HG03354 (cell line): ENCODE measurements around the gene PLEKHB2.
A peak's percentile ranks its signal among the peaks of the same experiment; 100 is the strongest.
"Not testable (repeated sequence)": the region's sequence is repeated elsewhere in the genome, so short reads cannot be mapped to it uniquely, and the experiment has no call there.

Experiments used
- ATAC-seq: cut with Tn5 transposase; IDR thresholded peaks from one replicate; pipeline ENCODE4 v1.9.1; 2021; ENCODE audit warnings: mild to moderate bottlenecking; ENCODE audit not compliant: unreplicated experiment, poor library complexity, severe bottlenecking

The PLEKHB2 gene

DNA sequence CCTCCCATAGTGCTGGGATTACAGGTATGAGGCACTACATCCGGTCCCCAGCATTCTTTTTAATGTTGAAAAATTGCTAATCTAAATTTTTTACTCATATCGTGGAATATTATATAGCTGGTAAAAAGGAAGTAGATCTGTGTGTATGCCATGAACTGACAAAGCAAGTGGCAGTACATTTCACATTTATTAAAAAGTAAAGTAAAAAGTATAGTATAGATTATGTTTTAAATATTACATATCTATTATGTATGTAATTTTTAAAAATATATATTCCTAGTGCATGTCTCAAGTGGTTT is 25.1 kb downstream of the PLEKHB2 start:
- no peak for ATAC-seq

- ATAC-seq, result no peak
These were observed 27.6 kb downstream of the PLEKHB2 start for GRCh38 chr2:131132729-131133128.

GRCh38 chr2:131140581-131140980 is 35.4 kb downstream of the PLEKHB2 start:
- ATAC-seq, result no peak

- ATAC-seq, result no peak
These were observed 37.7 kb downstream of the PLEKHB2 start for GRCh38 chr2:131142849-131143248.

DNA sequence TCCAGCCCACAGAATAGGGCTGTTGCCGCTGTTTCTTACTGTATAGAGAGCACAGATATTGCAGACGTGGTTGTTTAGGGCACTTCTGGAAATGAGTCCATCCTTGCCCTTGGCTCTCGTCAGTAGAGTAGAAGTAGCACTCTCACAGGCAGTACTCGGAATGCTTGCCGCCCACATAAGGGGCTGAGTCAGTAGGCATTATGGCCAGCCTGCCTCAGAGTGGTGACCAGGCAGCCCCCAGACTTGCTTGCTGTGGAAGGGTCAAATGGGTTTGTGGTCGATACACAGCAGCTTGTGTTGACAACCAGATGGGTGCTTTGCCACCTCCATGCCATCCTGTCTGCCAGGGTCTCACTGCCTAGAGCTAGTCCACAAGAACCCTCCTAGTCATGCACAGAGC is 38.7 kb downstream of the PLEKHB2 start:
- no peak for ATAC-seq

GRCh38 chr2:131145040-131145439 is 39.9 kb downstream of the PLEKHB2 start:
- ATAC-seq, result no peak

DNA sequence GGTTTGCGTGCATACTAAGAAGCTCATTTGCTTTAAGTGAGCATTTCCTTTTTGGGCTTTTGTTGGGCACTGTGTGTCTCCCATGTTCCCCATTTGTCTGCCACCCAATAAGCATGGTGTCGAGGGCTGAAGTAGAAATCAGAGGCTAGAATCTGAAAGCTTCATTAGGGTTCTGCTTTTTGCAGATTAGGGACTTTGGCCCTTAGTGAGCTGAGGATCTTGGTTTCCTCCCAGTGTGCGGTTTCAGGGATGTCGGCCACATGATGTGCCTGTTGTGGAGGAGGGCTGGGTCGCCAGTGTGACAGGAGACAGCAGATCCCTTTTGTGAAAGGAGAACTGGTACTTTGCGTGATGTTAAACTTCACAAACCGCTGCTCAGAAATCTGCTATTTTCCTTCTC is 41.1 kb downstream of the PLEKHB2 start:
- ATAC-seq, result no peak

DNA sequence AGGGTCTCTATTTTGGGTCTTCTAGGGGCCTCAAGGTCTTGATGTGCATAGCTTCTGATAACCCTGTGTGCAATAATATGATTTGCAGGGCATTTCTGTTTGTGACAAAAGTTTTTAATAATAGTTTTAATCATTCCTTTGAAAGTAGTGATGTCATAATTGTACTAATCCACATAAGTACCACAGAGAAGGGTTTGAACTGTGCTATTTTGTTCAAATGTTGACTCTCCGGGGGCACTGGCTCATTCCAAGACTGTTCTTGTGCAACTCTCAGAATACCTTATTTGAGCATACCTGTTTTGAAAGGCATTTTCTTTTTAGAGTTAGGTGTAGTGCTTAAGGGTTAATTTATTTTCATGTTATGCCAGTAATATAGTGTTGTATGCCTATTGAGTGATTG is 41.6 kb downstream of the PLEKHB2 start:
- no peak for ATAC-seq

DNA sequence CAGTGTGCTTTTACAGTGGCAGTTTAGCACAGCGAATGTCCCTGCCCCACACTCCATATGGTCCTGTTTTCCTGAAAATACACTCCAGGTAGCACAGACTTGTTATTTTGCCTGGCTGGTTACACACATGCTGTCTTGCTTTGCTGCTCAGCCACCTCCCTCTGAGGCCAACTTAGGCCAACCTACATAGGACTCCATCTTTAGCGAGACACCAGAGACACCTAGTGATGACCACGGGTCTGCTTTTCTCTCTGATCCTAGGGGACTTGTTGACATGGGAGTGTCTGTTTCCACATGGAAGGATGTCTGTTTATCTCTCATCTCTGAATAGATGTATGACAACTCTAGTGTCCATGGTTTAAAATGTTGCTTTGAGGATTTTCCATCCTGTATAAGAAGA is 43.3 kb downstream of the PLEKHB2 start:
- ATAC-seq, result no peak

DNA sequence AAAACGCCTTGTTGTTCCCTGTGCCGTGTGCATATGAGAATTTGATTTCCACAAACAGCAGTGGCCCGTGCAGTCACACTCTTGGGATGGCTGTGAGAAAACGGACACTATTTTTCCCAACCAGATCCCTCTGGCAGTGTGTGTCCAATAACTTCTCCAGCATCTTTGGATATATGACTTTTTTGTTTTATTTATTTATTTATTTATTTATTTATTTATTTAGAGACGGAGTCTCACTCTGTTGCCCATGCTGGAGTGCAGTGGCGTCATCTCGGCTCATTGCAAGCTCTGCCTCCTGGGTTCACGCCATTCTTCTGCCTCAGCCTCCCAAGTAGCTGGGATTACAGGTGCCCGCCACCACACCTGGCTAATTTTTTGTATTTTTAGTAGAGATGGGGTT is 45.0 kb downstream of the PLEKHB2 start:
- not testable (repeated sequence) for ATAC-seq

GRCh38 chr2:131151398-131151797 is 46.3 kb downstream of the PLEKHB2 start:
- no peak for ATAC-seq

- no peak for ATAC-seq
These were observed 46.9 kb downstream of the PLEKHB2 start for GRCh38 chr2:131152074-131152473.

- peak; percentile 11 for ATAC-seq
These were observed 48.4 kb downstream of the PLEKHB2 start for GRCh38 chr2:131153529-131153928.

- peak; percentile 92 for ATAC-seq
These were observed 49.0 kb downstream of the PLEKHB2 start for GRCh38 chr2:131154071-131154531.

- ATAC-seq, result no peak
These were observed 49.5 kb downstream of the PLEKHB2 start for GRCh38 chr2:131154647-131155046.

DNA sequence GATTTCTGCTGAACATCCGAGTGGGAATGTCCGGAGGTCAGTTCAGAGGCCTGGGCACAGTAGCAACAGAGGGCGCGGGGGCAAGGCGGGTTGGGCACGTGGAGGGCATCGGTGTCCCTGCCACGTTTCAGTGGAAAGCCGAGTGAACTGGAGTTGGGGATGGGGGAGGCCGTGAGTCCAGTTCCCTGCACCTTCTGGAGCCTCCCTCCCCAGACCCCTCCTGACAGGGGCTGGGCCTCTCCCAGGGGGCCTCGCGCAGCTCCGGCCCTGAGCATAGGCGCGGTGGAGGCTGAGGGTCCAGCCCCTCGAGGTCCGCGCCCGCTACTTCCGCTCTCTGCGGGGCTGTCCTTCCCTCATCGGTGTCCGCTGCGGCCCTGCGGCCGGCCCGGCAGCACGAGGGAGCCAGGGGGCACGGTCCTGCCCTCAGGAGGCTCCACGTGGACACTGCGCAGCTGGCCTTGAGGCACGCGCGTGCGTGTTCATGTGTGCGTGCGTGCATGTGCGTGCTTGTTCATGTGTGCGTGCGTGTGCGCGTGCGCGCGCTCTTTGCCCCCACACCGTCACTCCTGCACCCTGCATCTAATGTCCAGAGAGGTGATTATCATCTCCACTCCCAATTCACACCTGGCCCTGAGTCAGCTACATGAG is 50.2 kb downstream of the PLEKHB2 start:
- no peak for ATAC-seq

DNA sequence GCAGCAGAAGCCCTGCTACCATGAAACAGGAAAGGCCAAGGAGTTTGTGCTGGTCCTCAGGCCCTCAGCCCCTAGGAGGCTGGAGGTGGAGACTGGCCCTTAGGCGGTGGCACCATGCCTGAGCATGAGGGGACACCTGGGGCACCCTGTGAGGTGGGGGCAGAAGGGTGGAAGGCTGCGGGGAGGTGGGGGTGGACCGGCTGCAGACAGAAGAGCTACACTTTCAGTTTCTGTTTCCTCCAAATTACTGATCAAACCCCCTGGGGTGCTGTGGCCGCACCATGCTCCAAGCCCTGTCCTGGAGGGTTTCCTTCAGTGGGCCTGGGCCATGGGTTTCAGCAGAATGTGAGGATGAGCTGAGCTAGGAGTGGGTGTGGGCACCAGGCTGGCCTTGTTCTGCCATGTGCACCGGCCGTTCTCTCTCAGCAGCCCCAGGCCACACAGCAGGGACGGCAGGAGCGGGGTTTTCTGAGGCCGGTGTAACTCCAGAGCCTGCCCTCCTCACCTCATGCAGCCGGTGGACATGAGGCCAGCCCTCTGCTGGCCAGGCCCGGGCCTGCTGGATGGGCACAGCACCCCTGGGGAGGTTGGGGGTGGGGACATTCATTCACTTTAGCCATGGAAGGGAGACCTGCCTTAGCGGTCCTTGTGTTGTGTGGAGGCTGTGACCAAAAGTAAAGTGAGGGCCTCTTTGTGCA is 51.5 kb downstream of the PLEKHB2 start:
- ATAC-seq, result peak; percentile 44

- ATAC-seq, result not testable (repeated sequence)
These were observed 60.4 kb downstream of the PLEKHB2 start for GRCh38 chr2:131165562-131165961.

DNA sequence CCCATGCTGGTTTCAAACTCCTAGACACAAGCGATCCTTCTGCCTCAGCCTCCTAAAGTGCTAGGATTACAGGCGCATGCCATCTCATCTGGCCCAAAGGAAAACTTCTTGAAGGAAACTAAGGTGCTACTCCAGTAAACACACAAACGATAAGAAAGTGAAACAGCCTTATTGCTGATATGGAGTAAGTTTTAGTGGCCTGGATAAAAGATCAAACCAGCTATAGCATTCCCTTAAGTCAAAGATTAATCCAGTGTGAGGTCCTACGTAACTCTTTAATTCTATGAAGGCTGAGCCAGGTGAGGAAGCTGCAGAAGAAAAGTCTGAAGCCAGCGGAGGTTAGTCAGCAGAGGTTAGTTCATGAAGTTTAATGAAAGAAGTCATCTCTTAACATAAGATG is 63.4 kb downstream of the PLEKHB2 start:
- ATAC-seq, result no peak

GRCh38 chr2:131178050-131178449 is 72.9 kb downstream of the PLEKHB2 start:
- not testable (repeated sequence) for ATAC-seq

- not testable (repeated sequence) for ATAC-seq
These were observed 73.7 kb downstream of the PLEKHB2 start for GRCh38 chr2:131178721-131179418.
